ENCODE results near the gene HNRNPM. TPM values are rescaled to one million over a fixed set of nuclear protein-coding genes. Genes with fewer than 3 reads are reported as not detected.

HNRNPM gene
- total RNA-seq, 1 donor from 2014 or later: 131 TPM

DNA sequence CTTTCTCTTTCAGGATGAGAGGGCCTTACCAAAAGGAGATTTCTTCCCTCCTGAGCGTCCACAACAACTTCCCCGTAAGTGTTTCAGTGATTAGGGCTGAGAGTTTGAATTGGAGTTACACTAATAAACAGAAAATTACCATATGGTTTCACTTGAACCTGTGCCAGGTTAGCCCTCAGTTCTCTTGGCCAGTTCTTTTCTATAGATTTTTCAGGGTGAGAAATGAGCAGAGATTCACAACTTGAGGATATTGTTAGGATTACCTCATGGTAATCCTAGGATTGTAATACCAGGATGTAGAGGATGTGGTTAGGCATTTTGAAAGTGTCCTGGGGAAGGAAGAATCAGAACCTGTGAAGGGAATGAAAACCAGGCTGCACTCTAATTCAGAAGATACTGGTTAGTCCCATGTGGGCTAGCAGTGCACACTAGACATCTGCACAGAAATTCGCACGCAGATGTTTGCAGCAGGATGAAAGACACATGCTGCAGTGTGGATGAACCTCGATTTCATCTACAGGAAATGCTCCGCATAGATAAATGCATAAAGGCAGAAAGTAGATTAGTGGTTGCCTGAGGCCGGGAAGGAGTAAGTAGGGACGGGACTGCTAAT lies 24.1 kb downstream of the HNRNPM start:
- Histone ChIP-seq H3K27ac (no peak overlapping the region), H3K4me1 (no peaks in the 10 kb centered on the region), H3K4me3 (no peak overlapping the region), H3K9me3 (no peaks in the 10 kb centered on the region), H3K36me3 (peaks cover 100% of the 10 kb centered on the region), H3K27me3 (no peaks in the 10 kb centered on the region)
- ATAC-seq: no peak
- intact Hi-C loops (cut with DNase I): no loop called here
- DNase-seq: no peak
- TF ChIP-seq, protein P1, sequence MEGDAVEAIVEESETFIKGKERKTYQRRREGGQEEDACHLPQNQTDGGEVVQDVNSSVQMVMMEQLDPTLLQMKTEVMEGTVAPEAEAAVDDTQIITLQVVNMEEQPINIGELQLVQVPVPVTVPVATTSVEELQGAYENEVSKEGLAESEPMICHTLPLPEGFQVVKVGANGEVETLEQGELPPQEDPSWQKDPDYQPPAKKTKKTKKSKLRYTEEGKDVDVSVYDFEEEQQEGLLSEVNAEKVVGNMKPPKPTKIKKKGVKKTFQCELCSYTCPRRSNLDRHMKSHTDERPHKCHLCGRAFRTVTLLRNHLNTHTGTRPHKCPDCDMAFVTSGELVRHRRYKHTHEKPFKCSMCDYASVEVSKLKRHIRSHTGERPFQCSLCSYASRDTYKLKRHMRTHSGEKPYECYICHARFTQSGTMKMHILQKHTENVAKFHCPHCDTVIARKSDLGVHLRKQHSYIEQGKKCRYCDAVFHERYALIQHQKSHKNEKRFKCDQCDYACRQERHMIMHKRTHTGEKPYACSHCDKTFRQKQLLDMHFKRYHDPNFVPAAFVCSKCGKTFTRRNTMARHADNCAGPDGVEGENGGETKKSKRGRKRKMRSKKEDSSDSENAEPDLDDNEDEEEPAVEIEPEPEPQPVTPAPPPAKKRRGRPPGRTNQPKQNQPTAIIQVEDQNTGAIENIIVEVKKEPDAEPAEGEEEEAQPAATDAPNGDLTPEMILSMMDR (IDR thresholded peaks at IDR 0.05): no peak

DNA sequence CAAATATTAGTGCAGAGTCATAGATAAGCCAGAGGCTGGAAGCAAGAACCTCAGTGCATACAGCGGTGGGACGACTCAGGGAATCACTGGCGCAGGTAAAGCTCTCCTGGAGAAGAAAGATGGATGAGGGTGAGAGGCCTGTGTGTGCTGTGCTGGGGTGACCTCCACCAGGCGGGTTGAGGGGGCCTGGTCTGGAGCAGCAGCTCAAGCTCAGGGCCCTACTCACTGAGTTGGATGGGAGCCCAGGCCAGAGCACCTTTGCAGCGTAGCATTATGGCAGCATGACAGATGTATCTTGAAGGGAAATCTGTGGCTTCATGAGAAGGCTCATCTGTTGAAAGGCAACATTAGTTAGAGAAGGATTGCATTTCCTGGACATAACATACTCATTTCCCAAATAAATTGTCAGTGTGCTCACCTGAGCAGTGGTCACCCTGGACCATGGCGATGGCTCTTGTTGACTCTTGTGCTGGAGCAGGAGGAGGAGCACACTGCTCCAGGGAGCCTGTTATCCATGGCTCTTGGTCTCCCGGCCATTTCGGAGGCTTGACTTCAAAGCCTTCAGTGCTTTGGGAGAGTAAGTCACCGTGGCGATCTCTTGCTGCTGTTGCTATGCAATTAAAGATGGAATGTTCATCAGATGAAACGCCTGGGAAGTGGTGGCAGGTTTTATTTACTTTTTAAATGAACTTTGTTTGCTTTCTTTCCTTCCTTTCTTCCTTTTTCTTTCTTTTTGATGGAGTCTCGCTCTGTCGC lies 25.0 kb downstream of the HNRNPM start:
- TF ChIP-seq, protein P1 (IDR thresholded peaks at IDR 0.05): no peak
- ATAC-seq: no peak
- H3K9me3 ChIP-seq: no peaks in the 10 kb centered on the region

DNA sequence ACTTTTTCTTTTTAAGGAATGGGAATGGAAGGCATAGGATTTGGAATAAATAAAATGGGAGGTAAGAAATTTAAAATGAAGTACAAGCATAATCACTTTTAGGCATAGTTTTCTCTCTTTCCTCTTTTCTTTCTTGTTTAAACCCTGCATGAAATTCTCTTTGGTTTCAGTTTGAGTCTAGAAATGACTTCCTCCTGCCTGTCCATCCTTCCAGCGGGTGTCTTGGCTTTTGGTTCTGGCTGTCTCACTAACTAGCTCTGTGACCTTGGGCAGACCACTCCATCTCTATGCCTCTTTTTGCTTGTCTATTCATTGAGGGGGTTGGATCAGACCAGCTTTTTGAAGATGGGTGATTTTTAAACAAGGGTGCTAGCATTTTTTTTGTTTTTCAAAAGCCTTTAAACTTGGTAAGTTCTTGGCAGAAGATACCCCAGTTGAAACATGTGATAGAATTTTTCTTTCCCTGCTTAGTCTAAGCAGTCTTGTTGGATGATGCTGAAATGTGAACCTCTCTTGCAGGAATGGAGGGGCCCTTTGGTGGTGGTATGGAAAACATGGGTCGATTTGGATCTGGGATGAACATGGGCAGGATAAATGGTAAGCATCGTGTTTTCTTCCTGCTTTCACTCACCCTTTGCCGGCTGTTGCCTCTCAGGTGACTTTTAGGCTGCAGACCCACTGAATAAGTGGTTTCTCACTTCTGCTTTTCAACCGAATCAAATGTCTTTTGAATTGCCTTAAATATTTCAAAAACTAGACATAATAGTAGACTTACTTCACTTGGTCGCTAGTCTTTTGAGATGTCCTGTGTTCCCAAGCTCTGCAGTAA lies 29.1 kb downstream of the HNRNPM start:
- Histone ChIP-seq H3K36me3 (peaks cover 100% of the 10 kb centered on the region), H3K4me1 (peaks cover 11% of the 10 kb centered on the region), H3K27ac (no peak overlapping the region), H3K27me3 (no peaks in the 10 kb centered on the region), H3K9me3 (no peaks in the 10 kb centered on the region), H3K4me3 (no peak overlapping the region)
- TF ChIP-seq, protein P1 (IDR thresholded peaks at IDR 0.05): no peak
- intact Hi-C loops (cut with DNase I): no loop called here
- DNase-seq: no peak
- ATAC-seq: peak; percentile 34

More for the DNA sequence above, 25.0 kb downstream of the HNRNPM start:
- no peaks in the 10 kb centered on the region for H3K4me1 ChIP-seq
- H3K4me3 ChIP-seq: no peak overlapping the region
- intact Hi-C loops (cut with DNase I): no loop called here
- H3K27ac ChIP-seq: no peak overlapping the region
- DNase-seq: no peak
- H3K36me3 ChIP-seq: peaks cover 100% of the 10 kb centered on the region
- H3K27me3 ChIP-seq: no peaks in the 10 kb centered on the region

DNA sequence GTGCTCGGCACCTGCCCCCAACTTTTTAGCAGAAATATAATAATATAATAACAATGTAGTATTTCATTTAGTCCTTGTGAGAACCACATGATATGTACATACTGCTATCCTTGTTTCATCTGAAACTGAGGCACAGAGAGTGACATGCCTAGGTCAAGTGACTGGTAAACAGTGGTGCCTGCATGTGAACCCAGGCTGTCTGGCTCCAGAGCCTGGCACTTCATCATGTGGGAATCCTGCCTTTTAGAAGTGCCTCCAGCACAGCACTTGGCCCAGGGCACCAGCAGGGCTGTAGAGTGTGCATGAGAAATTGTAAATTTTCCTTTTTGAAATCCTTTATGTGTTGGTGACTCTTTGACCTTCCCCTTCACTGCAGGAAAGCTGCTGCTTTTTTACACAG lies 30.2 kb downstream of the HNRNPM start:
- Histone ChIP-seq H3K4me1 (peaks cover 14% of the 10 kb centered on the region), H3K4me3 (no peak overlapping the region), H3K36me3 (peaks cover 94% of the 10 kb centered on the region), H3K27me3 (no peaks in the 10 kb centered on the region), H3K27ac (no peak overlapping the region), H3K9me3 (no peaks in the 10 kb centered on the region)
- no peak for DNase-seq
- no peak for ATAC-seq
- TF ChIP-seq, protein P1 (IDR thresholded peaks at IDR 0.05): no peak
- intact Hi-C loops (cut with DNase I): no loop called here

DNA sequence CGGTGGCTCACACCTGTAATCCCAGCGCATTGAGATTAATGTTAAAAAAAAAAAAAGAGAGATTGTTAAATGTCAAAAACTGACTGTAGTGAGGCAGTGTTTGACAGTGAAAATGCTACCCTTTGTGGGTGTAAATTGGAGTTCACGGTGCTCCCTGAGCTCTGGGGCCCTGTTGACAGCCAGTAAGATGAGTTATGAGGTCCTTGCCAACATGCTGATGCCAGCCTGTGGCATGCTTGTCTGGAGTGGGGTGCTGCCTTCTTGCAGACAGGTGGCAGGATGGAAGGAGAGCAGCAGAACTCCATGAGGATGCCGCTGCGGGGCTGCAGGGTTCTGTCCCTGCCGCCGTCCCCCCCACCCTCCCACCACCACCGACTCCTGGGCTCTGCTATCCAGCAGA lies 31.7 kb downstream of the HNRNPM start:
- H3K27ac ChIP-seq: no peak overlapping the region
- H3K27me3 ChIP-seq: no peaks in the 10 kb centered on the region
- TF ChIP-seq, protein P1 (IDR thresholded peaks at IDR 0.05): no peak
- peaks cover 90% of the 10 kb centered on the region for H3K36me3 ChIP-seq
- no peak overlapping the region for H3K4me3 ChIP-seq
- H3K4me1 ChIP-seq: peaks cover 29% of the 10 kb centered on the region
- intact Hi-C loops (cut with DNase I): no loop called here
- ATAC-seq: no peak
- no peak for DNase-seq
- no peaks in the 10 kb centered on the region for H3K9me3 ChIP-seq
